Panc1 (cell line): Measurements from ENCODE around the gene INO80. TPM values are rescaled to one million over a fixed set of nuclear protein-coding genes. Genes with fewer than 3 reads are reported as not detected.

ENCODE experiments used
- ATAC-seq: fragments of 200-7000 bp; cut with Tn5 transposase; 2 replicates; pipeline ENCODE4 v1.9.1; 2020; ENCODE audit warnings: mild to moderate bottlenecking, moderate library complexity
- BruUV-seq: library from RNA; stranded (reverse); fragments of 400-500 nt; replicated peaks from 2 replicates; lab custom pipeline; 2021; lab: Mats Ljungman, UMichigan
- CTCF ChIA-PET: fragments of 300-600 bp; sonication (Branson Sonifier 250); formaldehyde crosslinking; loops from one replicate; lab custom pipeline; 2022; ENCODE audit warnings: antibody characterized with exemption; lab: Charles Lee
- POLR2A ChIA-PET: fragments of 300-600 bp; sonication (Branson Sonifier 250); formaldehyde crosslinking; loops from one replicate; lab custom pipeline; 2022; ENCODE audit warnings: antibody characterized with exemption; lab: Charles Lee
- DNase-seq: peaks from one replicate; pipeline ENCODE4 v3.0.0-alpha.2; 2010; ENCODE audit warnings: low read depth, low spot score
- H3K27ac ChIP-seq: 2 replicates; pipeline ENCODE4 v1.5.1; 2011; ENCODE audit warnings: mild to moderate bottlenecking, low read length, inconsistent platforms
- H3K27me3 ChIP-seq: fragments of 200-500 bp; sonication (Bioruptor generic); 2 replicates; pipeline ENCODE4 v1.6.0; 2014; ENCODE audit warnings: low read length, inconsistent platforms; ENCODE audit not compliant: control insufficient read depth, insufficient read depth
- H3K36me3 ChIP-seq: fragments of 200-500 bp; sonication (Bioruptor generic); 2 replicates; pipeline ENCODE4 v1.5.1; 2014; ENCODE audit warnings: inconsistent platforms, mild to moderate bottlenecking, low read length, moderate library complexity; ENCODE audit not compliant: control insufficient read depth, insufficient read depth
- H3K4me1 ChIP-seq: 2 replicates; pipeline ENCODE4 v1.5.1; 2011; ENCODE audit warnings: inconsistent platforms, mild to moderate bottlenecking, low read length, moderate library complexity; ENCODE audit not compliant: control insufficient read depth, insufficient read depth
- H3K4me3 ChIP-seq, 2 experiments: 2 replicates each; pipeline ENCODE4 v1.5.1; 2011 to 2012; ENCODE audit warnings: low read depth in 2 of 2, low read length in 2 of 2, mild to moderate bottlenecking in 2 of 2, inconsistent platforms in 1 of 2, moderate library complexity in 1 of 2
- H3K9me3 ChIP-seq: fragments of 200-500 bp; sonication (Bioruptor generic); 2 replicates; pipeline ENCODE4 v1.5.1; 2014; ENCODE audit warnings: low read depth, mild to moderate bottlenecking, inconsistent platforms, low read length, moderate library complexity; ENCODE audit not compliant: control insufficient read depth, insufficient read depth
- POLR2AphosphoS5 ChIP-seq: IDR thresholded peaks from 2 replicates; pipeline ENCODE4 v1.6.1; 2012; ENCODE audit warnings: mild to moderate bottlenecking, low read depth, low read length, moderate library complexity
- REST ChIP-seq, 2 experiments: IDR thresholded peaks; 2 replicates each; pipeline ENCODE4 v1.6.1; 2011 to 2012; ENCODE audit warnings: low read depth in 2 of 2, control low read depth in 1 of 2, low read length in 1 of 2, mild to moderate bottlenecking in 1 of 2, moderate library complexity in 1 of 2; ENCODE audit not compliant: insufficient read depth in 1 of 2
- SIN3A ChIP-seq: IDR thresholded peaks from 2 replicates; pipeline ENCODE4 v1.6.1; 2012; ENCODE audit warnings: low read depth, mild to moderate bottlenecking, low read length, moderate library complexity, borderline replicate concordance; ENCODE audit not compliant: insufficient read depth
- TCF7L2 ChIP-seq: IDR thresholded peaks from 2 replicates; pipeline ENCODE4 v1.6.1; 2011; ENCODE audit warnings: mild to moderate bottlenecking, low read depth, low read length, inconsistent platforms
- in situ Hi-C: cut with HindIII; loops from 2 replicates; pipeline ENCODE4 v1.10.0; 2016; ENCODE audit warnings: low sequenced_read_pairs, low pct_unique_long_range_greater_than_20kb
- intact Hi-C: fragments of 100-400 bp; cut with micrococcal nuclease; formaldehyde crosslinking; loops from one replicate; pipeline ENCODE4 v1.10.0; 2022; ENCODE audit not compliant: unreplicated experiment
- total RNA-seq: library from RNA; stranded (reverse); gene quantifications from one replicate; pipeline ENCODE4 v1.2.1, GENCODE V29; 2021; ENCODE audit not compliant: unreplicated experiment
- TF ChIP-seq, protein P1 (sequence below): fragments of 450-650 bp; IDR thresholded peaks from 2 replicates; pipeline ENCODE4 v1.5.1; 2017; ENCODE audit warnings: mild to moderate bottlenecking

The INO80 gene
- total RNA-seq, 1 experiment from 2014 or later, result 26.2 TPM

DNA sequence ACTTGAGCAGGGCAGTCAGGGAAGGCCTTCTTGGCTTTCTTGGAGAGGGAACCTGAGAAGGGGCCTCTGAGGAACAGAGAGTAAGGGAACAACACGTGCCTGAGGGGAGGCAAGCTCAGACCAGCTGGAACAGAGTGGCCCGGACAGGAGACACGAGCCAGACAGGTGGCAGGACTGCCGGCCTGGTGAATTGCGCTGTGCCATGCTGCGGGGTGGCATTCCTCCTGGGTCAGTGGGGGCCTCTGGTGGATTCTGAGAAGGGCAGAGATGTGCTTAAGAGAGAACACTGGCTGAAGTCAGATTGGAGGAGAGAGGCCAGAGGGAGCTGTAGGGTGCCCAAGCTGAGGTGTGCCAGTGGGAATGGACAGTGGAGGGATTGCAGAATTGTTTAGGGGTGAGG, 157.9 kb downstream of the INO80 start:
- intact Hi-C loops (no loop called here), in situ Hi-C loops (no loop called here)
- H3K4me1 ChIP-seq, result peaks cover 7% of the 10 kb centered on the region
- ChIA-PET CTCF (no interaction called here), POLR2A (no interaction called here)
- peaks cover 2% of the 10 kb centered on the region; the same call in 1 of the 2 replicates for H3K36me3 ChIP-seq
- no peak for DNase-seq
- no peak for ATAC-seq
- no peak overlapping the region for H3K4me3 ChIP-seq
- H3K9me3 ChIP-seq, result no peaks in the 10 kb centered on the region
- TF ChIP-seq SIN3A (no peak), REST (IDR thresholded peaks at IDR 0.05; ENCODE audit: insufficient read depth in 1 of 2, low read depth in 2 of 2, low read length in 1 of 2) (no peak), POLR2AphosphoS5 (no peak), TCF7L2 (no peak)
- TF ChIP-seq, protein P1, sequence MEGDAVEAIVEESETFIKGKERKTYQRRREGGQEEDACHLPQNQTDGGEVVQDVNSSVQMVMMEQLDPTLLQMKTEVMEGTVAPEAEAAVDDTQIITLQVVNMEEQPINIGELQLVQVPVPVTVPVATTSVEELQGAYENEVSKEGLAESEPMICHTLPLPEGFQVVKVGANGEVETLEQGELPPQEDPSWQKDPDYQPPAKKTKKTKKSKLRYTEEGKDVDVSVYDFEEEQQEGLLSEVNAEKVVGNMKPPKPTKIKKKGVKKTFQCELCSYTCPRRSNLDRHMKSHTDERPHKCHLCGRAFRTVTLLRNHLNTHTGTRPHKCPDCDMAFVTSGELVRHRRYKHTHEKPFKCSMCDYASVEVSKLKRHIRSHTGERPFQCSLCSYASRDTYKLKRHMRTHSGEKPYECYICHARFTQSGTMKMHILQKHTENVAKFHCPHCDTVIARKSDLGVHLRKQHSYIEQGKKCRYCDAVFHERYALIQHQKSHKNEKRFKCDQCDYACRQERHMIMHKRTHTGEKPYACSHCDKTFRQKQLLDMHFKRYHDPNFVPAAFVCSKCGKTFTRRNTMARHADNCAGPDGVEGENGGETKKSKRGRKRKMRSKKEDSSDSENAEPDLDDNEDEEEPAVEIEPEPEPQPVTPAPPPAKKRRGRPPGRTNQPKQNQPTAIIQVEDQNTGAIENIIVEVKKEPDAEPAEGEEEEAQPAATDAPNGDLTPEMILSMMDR, result no peak
- BruUV-seq, result no TSS peak
- H3K27ac ChIP-seq, result no peak overlapping the region
- no peaks in the 10 kb centered on the region for H3K27me3 ChIP-seq

DNA sequence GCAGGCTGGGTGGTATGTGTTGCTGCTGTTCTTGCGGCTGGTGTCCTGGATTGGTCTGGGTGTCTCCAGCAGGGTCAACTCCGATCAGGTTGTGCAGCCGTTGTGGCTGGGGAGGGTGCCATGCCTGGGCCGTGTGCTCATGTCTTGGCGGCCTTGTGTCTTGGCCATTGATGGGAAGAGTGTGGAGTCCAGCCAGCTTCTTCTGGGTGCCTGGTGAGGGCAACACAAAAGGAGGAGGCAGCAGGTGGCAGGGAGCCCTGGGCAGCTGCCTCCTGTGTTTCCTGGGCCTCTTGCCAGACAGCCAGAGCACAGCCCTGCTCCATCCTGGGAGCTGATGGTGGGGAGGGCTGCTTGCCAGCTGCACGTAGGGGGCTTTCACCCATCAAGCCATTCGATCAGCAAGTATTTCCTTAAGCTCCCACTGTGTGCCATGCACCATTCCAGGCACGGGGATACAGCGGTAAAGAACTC, 158.5 kb downstream of the INO80 start:
- Histone ChIP-seq H3K27me3 (no peaks in the 10 kb centered on the region), H3K9me3 (no peaks in the 10 kb centered on the region), H3K4me3 (no peak overlapping the region), H3K36me3 (peaks cover 2% of the 10 kb centered on the region; the same call in 1 of the 2 replicates), H3K27ac (no peak overlapping the region), H3K4me1 (peaks cover 7% of the 10 kb centered on the region)
- DNase-seq, result no peak
- intact Hi-C loops, result no loop called here
- no TSS peak for BruUV-seq
- TF ChIP-seq REST (IDR thresholded peaks at IDR 0.05; ENCODE audit: insufficient read depth in 1 of 2, low read depth in 2 of 2, low read length in 1 of 2) (0 out of 4 replicates have a peak, but pooled peaks of 1 of the 2 experiments have one; percentile 14), TCF7L2 (no peak)
- CTCF ChIA-PET, result interaction anchor here (0.7 kb wide), 1 partner anchor 15 kb away, joined by 3 read pairs; no protein-coding TSS in a partner anchor
- POLR2A ChIA-PET, result interaction anchor here (0.7 kb wide), 1 partner anchor 22 kb away, joined by 3 read pairs; no protein-coding TSS in a partner anchor
- in situ Hi-C loops, result no loop called here
- no peak for ATAC-seq
